ENCODE measurements around the gene S100A10.

S100A10 gene

DNA sequence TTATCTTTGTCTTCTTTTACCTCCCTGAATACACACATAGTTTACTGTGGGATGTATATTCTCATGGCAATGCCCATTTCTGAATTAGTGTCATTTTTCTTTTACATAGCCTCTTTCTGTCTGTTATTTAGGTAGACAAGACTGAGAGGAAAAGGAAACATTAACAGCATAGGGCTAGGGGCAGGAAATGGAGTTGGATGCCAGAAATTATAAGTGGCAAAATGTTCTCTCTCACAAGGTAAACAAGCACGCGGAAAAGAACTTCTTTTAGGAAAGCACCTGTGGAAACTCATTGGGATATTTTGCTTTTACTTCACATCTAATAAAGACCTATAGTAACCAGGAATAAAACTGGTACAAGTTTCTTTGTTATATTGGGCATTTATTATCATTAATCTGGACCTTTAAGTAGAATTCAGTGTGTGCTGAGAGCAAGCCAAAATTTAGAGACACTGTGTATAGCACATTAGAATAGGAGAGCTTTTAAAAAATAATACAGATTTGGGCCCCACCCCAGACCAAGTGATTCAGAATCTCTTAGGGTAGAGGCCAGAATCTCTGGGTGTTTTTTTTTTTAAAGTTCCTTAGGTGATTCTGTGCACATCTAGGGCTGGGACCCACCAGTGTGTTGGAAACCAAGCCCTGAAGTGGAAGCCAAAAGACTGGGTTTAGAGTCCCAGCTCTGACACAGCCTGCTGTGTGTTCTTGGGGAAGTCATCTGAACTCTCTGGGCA, 32.7 kb downstream of the S100A10 start:
- no peak for FAIRE-seq

DNA sequence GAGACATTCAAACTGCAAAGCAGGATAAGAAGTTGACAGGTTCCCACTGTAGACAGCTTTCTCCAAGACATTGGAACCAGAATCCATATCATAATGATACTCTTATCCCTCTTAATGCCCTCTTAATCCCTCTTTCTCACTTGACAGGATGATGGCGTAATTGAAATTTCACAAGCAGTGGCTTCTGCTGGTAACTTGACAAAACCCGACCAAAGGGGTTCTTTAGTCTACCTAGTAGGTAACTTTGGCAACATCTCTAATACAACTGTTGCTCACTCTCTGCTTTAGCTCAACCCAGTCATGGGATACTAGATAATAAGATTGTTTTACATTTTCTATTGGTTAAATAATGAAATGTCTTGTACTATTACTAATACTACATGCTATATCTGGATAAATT, 34.7 kb downstream of the S100A10 start:
- no peak for FAIRE-seq

DNA sequence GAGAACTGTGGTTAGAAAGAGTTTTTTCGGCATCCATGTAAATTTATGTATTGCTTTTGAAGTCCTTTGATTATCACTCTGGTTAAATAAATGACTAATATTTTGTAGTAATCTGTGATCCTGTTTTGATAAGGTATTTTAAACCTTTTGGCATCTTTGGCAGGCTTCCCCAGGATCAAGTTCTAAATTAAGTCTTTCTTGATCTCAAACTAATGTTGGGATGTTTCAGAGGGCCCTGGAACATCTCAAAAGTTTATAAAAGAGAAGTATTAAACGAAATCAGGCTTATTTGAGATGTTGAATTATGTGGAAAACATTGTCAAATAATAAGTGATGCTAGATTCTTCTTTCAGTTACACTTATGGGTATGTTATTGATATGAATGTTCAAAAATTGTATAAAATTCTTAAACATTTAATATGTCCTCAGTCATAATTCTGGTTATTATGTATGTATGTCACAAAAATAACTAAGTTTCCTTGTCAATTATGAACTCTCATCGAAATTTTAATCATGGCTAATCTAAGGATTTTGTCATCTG, 36.6 kb downstream of the S100A10 start:
- no peak for FAIRE-seq

DNA sequence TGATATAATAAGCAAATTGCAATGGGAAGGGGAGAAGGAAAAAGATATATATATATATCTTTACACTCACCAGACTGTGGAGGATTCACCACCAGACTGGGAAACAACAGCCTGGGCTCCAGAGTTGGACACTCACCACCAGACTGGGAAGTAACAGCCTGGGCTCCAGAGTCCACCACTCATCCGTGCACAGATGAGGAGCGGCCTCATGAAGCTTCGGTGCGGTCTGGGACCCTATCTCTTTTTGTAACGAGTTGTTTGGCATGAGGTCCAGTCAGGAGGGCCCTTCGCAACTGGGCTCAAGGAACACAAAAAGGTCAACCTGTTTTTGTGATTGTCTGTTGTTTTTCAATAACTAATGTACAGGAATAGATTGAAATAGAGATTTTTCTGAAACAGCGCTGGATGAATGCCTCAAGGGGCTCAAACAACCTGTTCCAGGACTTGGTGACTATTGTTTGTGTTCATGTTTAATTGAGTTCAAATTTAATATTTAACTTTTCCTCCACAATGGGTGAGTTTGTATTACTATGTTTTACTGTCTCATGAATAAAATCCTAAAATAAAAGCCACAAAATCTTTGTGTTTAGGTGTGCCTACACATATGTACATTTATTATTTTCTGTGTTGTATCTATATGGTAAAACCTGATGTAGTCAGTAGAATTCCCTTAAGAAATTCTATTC, 40.1 kb downstream of the S100A10 start:
- FAIRE-seq = no peak

DNA sequence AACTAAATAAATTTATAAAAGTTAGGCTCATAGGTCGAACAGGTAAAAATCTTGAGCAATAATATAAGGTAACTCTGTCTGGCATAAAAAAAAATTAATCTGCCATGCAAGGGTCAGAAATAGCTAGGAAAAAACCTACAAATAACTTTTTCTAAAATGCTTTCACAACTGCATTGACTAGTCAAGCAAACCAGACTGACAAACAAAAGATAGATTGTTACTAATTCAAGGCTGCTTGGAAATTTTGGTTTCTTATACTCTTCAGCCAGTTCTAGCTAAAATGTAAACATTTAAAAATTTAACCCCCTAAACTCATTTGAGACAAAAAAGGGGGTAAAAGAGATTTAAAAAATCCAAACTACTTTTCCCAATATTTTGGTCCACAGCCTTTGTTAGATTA, 40.8 kb downstream of the S100A10 start:
- no peak for FAIRE-seq

DNA sequence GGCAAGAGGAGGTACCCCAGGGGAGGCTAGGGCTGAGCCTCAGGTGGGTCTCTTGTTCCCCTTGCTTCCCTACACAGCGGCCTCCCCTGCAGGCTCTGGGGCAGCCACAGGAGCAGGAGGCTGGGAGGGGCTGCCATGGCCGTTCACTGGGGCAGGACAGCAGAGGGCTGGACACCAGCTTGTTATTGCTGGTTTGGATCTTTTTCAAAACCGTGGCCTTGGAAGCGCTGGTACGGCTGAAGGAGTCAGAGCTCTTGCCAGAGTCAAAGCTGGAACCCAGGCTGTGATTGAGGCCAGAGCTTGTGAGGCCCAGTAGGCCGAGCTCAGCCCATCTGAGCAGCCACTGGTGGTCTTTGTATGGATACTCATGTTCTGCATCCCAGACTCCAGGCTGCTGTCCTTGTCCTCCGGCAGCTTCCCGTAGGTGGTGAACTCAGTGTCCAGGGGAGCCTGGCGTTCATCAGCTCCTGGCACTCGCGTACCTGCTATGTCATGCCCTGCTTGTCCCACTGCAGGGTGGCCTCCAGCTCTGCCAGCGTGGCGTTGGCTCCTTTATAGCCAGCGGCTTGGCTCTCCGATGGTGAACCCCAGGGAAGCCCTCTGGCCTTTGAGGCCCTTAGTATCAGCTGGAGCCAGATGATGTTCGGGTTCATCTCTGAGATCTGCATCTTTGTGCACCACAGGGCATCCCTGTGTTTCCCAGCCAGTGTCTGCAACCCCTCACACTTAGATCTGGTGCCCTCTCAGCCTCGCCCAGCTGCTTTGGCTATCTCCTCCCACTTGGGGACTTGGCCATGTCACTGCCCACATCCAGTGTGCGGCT, 44.1 kb downstream of the S100A10 start:
- no peak for FAIRE-seq

DNA sequence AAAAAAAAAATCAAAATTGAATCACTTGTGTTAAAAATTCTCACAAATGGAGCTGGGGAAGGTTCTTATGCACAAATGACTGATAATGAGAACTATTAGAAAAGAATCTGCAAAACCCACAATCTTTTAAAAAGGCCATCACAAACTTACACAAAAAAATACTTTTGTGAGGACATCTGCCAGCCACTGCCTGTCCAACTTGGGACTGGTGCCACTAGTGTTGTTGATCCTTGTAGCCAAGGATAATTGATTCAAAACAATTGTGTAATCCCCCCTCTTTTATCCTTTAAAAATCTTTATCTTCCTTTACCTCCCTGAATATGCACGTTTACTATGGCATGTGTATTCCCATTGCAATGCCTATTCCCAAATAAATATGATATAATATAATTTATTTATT, 45.2 kb downstream of the S100A10 start:
- FAIRE-seq = no peak

DNA sequence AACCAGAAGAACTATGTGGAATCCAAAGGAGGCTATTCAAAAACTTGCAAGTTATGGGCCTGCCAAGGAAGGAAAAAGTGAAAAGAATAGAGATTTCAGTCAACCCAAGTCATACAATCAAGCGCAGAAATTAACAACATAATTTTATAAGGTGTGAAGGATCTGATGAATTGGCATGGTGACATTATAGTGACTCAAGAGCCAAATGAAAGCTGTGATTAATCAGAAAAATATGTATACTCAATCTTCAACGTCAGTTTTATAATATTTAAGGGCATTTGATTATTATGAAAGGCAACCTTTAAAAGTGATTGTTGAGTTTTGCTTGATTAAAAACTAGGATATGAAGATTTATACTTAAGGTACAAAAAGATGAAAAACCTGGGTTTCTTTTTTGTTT, 46.5 kb downstream of the S100A10 start:
- no peak for FAIRE-seq

DNA sequence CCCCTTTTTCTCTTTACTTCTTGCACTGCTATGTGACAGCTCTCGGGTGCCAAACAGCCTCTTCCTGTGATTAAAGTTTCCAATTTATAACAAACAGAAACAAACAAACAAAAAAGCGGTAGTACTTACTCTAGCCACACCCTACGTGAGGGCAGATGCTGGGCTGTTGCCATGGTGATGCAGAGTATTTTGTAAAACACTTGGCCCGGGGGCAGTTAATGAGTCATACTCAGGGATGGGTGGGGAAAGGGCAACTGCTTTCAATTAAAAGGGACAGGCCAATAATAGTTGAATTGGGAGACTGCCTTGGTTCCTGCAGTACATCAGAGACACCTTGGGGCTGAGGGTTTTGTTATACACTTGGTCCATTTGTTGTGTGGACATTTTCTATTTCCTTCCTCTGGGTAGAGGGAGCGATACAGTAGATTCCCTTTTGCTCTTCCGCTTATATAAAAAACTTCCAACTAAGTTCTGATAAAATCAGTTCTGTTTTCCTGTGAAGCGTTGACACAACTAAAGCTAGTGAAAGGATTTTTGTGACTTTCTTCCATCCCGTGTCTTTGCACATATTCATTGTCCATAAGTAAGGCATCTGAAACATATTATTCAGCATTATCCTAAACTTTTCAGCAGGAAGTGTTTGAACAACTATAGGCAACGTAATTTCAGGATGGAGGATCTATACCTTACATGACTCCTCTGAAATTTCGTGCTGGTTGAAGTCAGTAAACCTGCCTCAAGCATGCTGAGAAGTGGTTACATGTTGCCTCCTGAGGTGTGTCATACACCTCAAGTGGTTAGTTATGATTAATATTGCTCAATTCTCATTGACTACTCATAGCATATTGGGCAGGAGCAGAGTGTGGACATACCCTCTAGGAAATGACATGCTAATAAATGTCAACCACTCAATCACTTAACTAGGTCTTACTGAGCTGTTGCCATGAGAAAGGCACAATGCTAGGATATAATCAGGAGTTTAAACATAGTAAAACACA, 47.6 kb downstream of the S100A10 start:
- no peak for FAIRE-seq

DNA sequence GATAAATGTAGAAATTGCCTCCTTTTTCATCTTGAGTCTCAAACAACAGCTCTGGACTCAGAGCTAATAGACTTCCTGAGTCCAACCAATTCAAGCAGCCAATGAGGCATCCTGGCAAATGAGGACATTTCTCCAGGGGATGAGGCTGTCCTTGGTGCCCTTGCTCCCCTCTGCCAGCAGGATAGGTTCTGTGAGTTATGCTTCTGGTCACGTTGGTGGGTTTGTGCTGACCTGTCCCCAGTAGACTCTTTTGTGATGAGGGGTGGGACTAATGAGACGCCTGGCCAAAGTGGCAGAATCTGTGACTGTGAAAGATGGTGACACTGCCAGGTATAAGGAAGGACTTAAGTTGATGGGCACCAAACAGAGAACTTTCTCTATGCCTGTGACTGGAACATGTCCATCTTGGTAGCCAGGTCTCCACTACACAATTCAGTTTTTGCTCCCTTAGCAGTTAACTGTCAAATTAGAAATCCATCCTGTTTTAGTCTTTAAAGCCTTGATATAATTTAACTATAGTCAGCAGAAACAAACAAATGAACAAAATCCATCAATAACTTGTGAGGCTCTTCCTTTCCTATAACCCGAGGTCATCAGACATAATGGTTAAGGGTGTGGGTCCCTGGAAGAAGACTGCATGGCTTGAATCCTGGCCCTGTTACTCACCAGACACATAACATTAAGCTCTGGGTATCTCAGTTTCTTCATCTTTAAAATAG, 48.6 kb downstream of the S100A10 start:
- no peak for FAIRE-seq

DNA sequence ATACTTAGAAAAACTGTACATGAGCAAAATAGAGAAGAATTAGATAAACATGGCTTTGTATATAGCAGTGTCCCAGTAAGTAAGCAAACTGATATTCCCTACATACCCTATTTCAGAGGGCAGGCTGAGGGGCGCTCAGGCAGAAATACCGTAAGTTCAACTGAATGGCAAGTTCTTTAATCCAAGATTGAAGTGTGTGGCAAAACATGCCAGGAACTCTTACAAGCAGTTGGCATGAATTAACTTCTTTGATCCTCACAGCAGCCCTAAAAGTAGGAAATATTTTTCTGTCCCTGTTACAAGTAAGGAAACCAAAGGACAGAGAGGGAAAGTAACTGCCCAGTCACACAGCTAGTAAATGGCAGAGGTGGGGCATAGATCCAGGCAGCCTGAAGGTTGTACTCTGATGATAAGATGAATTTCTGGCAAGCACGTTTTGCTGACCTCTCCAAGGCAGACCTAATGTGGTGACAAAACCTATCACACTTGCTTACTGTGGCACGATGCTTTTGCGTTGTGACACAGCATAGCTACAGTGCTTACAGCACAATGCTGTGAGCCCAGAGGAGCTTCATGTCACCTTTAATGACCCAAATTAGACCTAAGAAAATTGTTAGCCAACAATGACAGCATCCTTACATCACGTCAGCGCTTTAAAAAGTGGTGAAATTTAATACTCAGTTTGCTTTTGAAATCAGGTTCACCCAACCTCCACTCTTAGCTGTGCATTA, 49.4 kb downstream of the S100A10 start:
- no peak for FAIRE-seq

DNA sequence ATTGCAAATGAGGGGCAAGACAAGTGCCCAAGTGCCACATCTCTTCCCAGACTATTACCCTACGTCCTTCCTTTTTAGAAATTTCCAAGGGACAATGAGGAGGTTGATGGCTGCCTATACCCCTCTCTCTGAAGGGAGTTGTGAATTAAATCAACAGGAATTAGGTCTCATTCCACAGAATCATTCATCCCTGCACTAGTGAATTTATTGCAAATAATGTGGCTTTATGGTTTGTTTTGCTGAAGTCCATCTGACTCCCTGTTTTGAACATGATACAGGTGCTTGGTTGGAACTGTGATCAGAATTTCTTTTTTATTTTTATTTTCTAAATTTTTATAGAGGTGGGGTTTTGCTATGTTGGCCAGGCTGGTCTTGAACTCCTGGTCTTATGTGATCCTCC, 50.1 kb downstream of the S100A10 start:
- FAIRE-seq = no peak

DNA sequence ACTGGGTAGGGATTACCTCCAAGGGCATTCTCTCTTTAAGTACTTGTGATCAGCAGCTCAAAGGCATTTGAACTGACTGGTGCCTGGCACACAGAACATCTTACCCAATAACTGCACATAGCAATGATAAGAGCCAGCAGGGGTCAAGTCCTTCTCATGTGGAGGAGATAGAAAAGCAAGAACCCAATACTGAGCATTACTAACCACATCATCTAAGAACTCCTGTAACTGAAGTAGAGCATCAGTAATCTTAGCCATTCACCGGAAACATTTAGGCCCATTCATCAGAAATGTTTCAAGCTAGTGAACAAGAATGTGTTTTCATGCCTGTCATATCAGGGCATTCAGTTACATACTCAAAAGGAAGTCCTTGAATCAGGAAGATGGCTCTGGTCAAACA, 50.8 kb downstream of the S100A10 start:
- no peak for FAIRE-seq

DNA sequence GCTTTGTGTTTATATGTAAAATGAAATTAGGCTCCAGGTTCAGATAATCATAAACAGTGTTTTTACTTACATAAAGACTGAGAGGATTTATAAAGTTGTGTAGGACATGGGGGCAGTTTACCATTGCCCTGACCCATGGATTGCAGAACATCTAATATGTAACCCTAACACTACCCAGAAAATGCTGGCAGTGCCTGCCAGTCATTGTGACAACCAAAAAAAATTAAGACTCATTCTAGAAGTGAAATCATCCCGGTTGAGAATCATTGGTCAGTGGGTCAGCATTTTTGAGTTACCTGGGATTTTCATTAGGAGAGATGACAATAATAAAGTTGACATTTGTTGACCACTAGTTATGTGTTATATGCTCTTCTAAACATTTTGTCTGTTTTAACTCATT, 53.1 kb downstream of the S100A10 start:
- no peak for FAIRE-seq

DNA sequence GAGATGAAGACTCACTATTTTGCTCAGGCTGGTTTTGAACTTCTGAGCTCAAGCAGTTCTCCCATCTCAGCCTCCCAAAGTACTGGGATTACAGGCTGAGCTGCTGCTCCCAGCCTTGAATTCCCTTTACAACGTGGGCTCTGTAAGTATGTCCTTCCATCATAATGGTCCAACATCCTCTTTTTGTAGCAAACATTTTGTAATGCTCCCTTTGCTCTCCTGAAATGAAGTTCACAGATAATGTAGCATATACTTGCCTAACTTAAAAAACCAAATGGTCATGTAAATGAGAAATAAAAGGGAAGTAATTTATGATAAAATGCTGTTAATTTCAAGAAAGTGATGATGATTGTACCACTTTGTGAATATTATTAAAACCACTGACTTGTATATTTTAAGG, 53.9 kb downstream of the S100A10 start:
- no peak for FAIRE-seq

DNA sequence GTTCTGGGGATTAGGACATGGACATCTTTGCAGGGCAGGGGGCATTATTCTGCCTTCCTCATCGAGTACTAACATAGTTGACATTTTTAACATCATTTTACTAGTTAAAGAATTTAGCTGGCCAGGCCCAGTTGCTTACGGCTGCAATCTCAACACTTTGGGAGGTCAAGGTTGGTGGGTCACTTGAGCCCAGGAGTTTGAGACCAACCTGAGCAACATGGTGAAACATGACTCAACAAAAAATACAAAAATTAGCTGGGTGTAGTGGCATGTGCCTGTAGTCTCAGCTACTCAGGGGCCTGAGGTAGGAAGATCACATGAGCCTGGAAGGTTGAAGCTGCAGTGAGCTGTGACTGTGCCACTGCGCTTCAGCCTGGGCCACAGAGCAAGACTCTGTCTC, 54.5 kb downstream of the S100A10 start:
- FAIRE-seq = no peak

DNA sequence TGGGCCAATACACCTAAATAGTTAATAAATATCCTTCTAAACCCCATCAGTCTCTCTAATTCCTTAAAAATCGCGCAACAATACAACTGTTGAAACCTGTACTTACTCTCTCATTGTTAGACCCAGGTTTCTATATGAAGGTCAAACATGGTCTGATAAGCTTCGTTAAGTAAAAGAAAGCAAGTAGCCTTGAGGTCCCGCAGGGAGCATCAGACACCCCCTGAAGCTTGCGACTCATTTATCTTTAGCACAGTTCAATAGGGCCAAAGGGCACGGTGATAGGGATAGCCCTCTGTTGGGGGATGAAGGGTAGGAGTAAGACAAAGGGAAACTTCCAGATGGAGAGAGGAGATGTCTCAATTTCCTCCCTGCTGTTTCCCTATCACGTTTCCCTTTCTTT, 57.0 kb downstream of the S100A10 start:
- no peak for FAIRE-seq

DNA sequence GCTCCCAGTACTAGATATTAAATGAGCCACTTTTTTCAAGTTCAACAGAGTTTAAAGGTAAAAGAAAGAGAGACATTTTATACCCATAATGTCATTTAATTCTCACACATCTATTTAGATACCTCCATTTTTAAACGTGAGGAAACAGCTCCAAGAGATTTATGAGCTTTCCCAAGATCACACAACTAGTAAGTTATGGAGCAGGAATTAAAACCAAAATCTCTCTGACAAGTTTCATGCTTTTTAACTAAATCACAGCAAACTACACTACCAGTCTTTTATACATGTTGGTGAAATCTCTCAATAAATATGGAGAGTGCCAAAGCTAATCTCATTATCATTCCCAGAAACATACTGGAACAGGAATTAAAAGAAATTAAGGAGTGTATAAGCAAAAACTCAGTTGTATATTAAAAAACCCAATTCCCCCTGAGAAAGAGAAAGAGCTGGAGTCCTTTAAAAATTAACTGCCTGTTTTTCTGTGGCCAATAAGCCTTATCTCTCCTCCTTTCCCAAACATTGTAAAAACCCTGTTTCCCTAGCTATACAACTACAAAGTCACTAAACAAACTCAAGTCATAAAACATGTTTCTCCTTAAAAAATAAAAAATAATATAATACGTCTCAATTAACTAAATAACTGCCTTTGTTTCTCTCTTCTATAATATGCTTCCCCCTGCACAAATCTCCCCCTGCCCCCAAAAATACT, 57.6 kb downstream of the S100A10 start:
- no peak for FAIRE-seq

DNA sequence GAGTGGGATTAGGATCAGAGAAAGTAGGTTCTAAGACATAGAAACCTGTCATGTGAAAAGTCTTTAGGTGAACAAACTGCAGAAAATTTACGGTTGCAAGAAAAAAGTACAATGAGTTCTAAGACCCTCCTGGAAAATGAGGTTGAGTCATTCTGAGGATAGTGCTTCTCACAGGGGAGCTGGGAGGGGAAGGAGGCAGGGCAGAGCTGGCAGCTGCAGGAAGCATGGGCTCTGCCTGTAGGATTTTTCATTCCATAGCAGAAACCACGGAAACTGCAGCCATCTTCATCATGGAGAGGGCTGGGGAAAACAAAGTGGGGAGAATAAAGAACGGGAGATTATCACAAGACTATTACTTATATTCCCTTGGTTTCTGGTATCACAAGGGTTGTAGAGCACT, 58.5 kb downstream of the S100A10 start:
- no peak for FAIRE-seq

DNA sequence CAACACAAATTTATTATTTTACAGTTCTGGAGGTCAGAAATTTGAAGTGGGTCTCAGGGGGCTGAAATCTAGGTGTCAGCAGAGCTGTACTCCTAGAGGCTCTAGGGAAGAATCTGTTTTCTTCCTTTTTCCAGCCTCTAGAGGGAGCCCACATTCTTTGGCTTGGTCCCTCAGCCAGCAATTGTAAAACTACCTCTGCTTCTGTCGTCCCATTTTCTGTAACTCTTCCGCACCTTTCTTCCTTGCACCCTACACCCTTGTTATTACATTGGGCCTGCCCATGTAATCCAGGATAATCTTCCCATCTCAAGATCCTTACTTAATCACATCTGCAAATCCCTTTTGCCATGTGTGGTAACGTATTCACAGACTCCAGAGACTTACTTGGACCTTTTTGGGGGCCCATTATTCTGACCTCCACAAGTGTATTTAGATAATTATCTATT, 59.6 kb downstream of the S100A10 start:
- FAIRE-seq = peak; percentile 60

Data from islet of Langerhans (tissue), 1 donor.